Measurements from ENCODE around the gene GEMIN8.

The GEMIN8 gene

DNA sequence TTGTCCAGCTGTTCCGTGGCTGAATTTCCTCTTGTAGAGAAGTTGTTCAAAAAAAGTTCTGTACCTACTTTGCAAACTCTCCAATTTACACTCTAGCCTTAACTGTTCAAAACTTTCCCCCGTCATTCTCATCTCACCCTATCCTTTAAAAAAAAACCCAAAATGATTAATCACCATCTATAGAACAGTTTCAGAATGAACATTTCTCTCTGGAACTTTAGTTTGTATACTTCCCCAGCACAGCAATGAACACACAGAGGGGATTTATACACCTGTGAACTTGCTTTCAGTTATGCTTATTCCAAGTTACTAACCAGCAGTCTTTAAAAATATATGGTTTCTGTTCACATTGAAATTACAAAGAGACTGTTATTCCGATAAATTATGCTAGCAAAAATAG, 1.2 kb downstream of the GEMIN8 start:
- ChIA-PET POLR2A (interaction anchor here (1.7 to 3.2 kb wide), 3 partner anchors 90 to 337 kb away, joined by 4 to 14 read pairs (median 11); partner anchors contain the start of genes OFD1 and TRAPPC2), CTCF (interaction anchor here (0.7 to 2.7 kb wide), 6 partner anchors 14 to 1253 kb away, joined by 3 to 16 read pairs (median 6); no protein-coding TSS in a partner anchor)
- Histone ChIP-seq H3K27ac (ENCODE audit: extremely low read depth, low read depth, low read length) (no peak overlapping the region), H3K4me1 (ENCODE audit: control insufficient read depth, insufficient read depth, low read length) (peaks cover 17% of the 10 kb centered on the region), H3K9me3 (ENCODE audit: control insufficient read depth, insufficient read depth, low read depth, low read length) (no peaks in the 10 kb centered on the region), H3K4me3 (ENCODE audit: low read depth, low read length) (no peak overlapping the region), H3K36me3 (ENCODE audit: control insufficient read depth in 2 of 2, insufficient read depth in 1 of 2, low read length in 2 of 2) (no peaks in the 10 kb centered on the region)
- TF ChIP-seq KLF16 (tag by site-specific recombination; IDR thresholded peaks at IDR 0.05), result no peak
- no peak for TF ChIP-seq ZNF629 (tag by site-specific recombination; IDR thresholded peaks at IDR 0.05)
- TF ChIP-seq ZNF214 (tag by site-specific recombination; IDR thresholded peaks at IDR 0.05; ENCODE audit: borderline replicate concordance), result no peak
- no peak for TF ChIP-seq ZNF514 (tag by site-specific recombination; IDR thresholded peaks at IDR 0.05)
- no peak for TF ChIP-seq ZNF660 (tag by site-specific recombination; IDR thresholded peaks at IDR 0.05)

DNA sequence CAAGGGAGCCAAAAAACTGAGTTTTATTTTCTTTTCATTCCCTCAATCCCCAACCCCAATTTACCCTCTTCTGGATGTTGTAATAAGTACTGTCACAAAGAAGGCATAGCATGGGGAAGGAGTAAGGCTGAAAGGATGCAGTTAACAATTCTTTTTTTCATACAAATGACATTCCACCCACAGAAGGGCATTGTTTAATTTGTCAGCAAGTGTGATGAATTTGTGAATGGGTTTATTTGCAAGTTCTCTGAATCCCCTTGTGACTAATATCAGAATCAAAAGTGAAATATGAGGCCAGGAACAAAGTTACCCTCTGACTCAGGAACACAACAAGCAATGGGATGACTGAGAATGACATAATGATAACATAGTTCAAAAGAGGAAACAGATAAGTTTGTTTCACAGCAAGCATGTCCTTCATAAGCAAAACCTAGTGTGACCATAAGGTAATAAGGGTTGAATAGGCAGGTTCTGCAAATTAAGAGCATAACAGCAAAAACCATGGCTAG, 2.1 kb downstream of the GEMIN8 start:
- Histone ChIP-seq H3K27ac (ENCODE audit: extremely low read depth, low read depth, low read length) (no peak overlapping the region; the same call in 1 of the 2 replicates), H3K4me3 (ENCODE audit: low read depth, low read length) (no peak overlapping the region), H3K36me3 (ENCODE audit: control insufficient read depth in 2 of 2, insufficient read depth in 1 of 2, low read length in 2 of 2) (no peaks in the 10 kb centered on the region), H3K4me1 (ENCODE audit: control insufficient read depth, insufficient read depth, low read length) (peaks cover 17% of the 10 kb centered on the region), H3K9me3 (ENCODE audit: control insufficient read depth, insufficient read depth, low read depth, low read length) (no peaks in the 10 kb centered on the region)
- POLR2A ChIA-PET, result interaction anchor here (3.2 kb wide), 1 partner anchor 293 kb away, joined by 14 read pairs; the partner anchor contains the start of genes OFD1 and TRAPPC2
- CTCF ChIA-PET, result interaction anchor here (0.7 to 2.7 kb wide), 3 partner anchors 13 to 521 kb away, joined by 3 to 16 read pairs (median 4); no protein-coding TSS in a partner anchor
- TF ChIP-seq ZSCAN30 (tag by site-specific recombination; IDR thresholded peaks at IDR 0.05) (no peak), GLI4 (tag by site-specific recombination; IDR thresholded peaks at IDR 0.05) (no peak), TCF7L2 (IDR thresholded peaks at IDR 0.05; ENCODE audit: borderline replicate concordance, low read depth, low read length) (peak; percentile 71), ZNF175 (tag by site-specific recombination; IDR thresholded peaks at IDR 0.05) (no peak), ZBTB8A (tag by site-specific recombination; IDR thresholded peaks at IDR 0.05) (no peak), ZNF510 (tag by site-specific recombination; IDR thresholded peaks at IDR 0.05; ENCODE audit: insufficient replicate concordance) (no peak), ZXDB (tag by site-specific recombination; IDR thresholded peaks at IDR 0.05) (peak; percentile 30; the same call in 1 of the 2 replicates), ZNF10 (tag by site-specific recombination; IDR thresholded peaks at IDR 0.05) (0 out of 2 replicates have a peak, but pooled peaks have one; percentile 7), ZNF530 (tag by site-specific recombination; IDR thresholded peaks at IDR 0.05; ENCODE audit: low read depth) (no peak), FEZF1 (tag by site-specific recombination; IDR thresholded peaks at IDR 0.05) (peak; percentile 31; the same call in 1 of the 2 replicates), ZNF600 (tag by site-specific recombination; IDR thresholded peaks at IDR 0.05) (peak; percentile 70; the same call in 1 of the 2 replicates), ZNF596 (tag by site-specific recombination; IDR thresholded peaks at IDR 0.05) (no peak), ZNF24 (tag by site-specific recombination; IDR thresholded peaks at IDR 0.05) (peak; percentile 78), ZNF660 (tag by site-specific recombination; IDR thresholded peaks at IDR 0.05) (peak; percentile 80), ZNF426 (tag by site-specific recombination; IDR thresholded peaks at IDR 0.05) (no peak), GLI2 (tag by site-specific recombination; IDR thresholded peaks at IDR 0.05; ENCODE audit: borderline replicate concordance, low read depth) (peak; percentile 80), ZNF561 (tag by site-specific recombination; IDR thresholded peaks at IDR 0.05; ENCODE audit: borderline replicate concordance) (no peak), KLF10 (tag by site-specific recombination; IDR thresholded peaks at IDR 0.05) (peak; percentile 54), KLF9 (tag by site-specific recombination; IDR thresholded peaks at IDR 0.05; ENCODE audit: low read depth) (peak; percentile 25; the same call in 1 of the 2 replicates), ZSCAN23 (tag by site-specific recombination; IDR thresholded peaks at IDR 0.05) (no peak)
- TF ChIP-seq, protein P1, sequence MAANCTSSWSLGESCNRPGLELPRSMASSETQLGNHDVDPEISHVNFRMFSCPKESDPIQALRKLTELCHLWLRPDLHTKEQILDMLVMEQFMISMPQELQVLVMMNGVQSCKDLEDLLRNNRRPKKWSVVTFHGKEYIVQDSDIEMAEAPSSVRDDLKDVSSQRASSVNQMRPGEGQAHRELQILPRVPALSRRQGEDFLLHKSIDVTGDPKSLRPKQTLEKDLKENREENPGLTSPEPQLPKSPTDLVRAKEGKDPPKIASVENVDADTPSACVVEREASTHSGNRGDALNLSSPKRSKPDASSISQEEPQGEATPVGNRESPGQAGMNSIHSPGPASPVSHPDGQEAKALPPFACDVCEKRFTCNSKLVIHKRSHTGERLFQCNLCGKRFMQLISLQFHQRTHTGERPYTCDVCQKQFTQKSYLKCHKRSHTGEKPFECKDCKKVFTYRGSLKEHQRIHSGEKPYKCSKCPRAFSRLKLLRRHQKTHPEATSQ (tag by site-specific recombination; IDR thresholded peaks at IDR 0.05), result no peak
- TF ChIP-seq, protein P2, sequence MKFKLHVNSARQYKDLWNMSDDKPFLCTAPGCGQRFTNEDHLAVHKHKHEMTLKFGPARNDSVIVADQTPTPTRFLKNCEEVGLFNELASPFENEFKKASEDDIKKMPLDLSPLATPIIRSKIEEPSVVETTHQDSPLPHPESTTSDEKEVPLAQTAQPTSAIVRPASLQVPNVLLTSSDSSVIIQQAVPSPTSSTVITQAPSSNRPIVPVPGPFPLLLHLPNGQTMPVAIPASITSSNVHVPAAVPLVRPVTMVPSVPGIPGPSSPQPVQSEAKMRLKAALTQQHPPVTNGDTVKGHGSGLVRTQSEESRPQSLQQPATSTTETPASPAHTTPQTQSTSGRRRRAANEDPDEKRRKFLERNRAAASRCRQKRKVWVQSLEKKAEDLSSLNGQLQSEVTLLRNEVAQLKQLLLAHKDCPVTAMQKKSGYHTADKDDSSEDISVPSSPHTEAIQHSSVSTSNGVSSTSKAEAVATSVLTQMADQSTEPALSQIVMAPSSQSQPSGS (tag by site-specific recombination; IDR thresholded peaks at IDR 0.05; ENCODE audit: low read depth), result peak; percentile 85
- TF ChIP-seq, protein P3, sequence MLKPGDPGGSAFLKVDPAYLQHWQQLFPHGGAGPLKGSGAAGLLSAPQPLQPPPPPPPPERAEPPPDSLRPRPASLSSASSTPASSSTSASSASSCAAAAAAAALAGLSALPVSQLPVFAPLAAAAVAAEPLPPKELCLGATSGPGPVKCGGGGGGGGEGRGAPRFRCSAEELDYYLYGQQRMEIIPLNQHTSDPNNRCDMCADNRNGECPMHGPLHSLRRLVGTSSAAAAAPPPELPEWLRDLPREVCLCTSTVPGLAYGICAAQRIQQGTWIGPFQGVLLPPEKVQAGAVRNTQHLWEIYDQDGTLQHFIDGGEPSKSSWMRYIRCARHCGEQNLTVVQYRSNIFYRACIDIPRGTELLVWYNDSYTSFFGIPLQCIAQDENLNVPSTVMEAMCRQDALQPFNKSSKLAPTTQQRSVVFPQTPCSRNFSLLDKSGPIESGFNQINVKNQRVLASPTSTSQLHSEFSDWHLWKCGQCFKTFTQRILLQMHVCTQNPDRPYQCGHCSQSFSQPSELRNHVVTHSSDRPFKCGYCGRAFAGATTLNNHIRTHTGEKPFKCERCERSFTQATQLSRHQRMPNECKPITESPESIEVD (tag by site-specific recombination; IDR thresholded peaks at IDR 0.05), result peak; percentile 70
- TF ChIP-seq, protein P4, sequence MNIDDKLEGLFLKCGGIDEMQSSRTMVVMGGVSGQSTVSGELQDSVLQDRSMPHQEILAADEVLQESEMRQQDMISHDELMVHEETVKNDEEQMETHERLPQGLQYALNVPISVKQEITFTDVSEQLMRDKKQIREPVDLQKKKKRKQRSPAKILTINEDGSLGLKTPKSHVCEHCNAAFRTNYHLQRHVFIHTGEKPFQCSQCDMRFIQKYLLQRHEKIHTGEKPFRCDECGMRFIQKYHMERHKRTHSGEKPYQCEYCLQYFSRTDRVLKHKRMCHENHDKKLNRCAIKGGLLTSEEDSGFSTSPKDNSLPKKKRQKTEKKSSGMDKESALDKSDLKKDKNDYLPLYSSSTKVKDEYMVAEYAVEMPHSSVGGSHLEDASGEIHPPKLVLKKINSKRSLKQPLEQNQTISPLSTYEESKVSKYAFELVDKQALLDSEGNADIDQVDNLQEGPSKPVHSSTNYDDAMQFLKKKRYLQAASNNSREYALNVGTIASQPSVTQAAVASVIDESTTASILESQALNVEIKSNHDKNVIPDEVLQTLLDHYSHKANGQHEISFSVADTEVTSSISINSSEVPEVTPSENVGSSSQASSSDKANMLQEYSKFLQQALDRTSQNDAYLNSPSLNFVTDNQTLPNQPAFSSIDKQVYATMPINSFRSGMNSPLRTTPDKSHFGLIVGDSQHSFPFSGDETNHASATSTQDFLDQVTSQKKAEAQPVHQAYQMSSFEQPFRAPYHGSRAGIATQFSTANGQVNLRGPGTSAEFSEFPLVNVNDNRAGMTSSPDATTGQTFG (tag by site-specific recombination; IDR thresholded peaks at IDR 0.05; ENCODE audit: borderline replicate concordance), result no peak
